ENCODE measurements around the gene PBX4.
"Not testable (repeated sequence)": the region's sequence is repeated elsewhere in the genome, so short reads cannot be mapped to it uniquely, and the experiment has no call there.

PBX4 gene, protein sequence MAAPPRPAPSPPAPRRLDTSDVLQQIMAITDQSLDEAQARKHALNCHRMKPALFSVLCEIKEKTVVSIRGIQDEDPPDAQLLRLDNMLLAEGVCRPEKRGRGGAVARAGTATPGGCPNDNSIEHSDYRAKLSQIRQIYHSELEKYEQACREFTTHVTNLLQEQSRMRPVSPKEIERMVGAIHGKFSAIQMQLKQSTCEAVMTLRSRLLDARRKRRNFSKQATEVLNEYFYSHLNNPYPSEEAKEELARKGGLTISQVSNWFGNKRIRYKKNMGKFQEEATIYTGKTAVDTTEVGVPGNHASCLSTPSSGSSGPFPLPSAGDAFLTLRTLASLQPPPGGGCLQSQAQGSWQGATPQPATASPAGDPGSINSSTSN

DNA sequence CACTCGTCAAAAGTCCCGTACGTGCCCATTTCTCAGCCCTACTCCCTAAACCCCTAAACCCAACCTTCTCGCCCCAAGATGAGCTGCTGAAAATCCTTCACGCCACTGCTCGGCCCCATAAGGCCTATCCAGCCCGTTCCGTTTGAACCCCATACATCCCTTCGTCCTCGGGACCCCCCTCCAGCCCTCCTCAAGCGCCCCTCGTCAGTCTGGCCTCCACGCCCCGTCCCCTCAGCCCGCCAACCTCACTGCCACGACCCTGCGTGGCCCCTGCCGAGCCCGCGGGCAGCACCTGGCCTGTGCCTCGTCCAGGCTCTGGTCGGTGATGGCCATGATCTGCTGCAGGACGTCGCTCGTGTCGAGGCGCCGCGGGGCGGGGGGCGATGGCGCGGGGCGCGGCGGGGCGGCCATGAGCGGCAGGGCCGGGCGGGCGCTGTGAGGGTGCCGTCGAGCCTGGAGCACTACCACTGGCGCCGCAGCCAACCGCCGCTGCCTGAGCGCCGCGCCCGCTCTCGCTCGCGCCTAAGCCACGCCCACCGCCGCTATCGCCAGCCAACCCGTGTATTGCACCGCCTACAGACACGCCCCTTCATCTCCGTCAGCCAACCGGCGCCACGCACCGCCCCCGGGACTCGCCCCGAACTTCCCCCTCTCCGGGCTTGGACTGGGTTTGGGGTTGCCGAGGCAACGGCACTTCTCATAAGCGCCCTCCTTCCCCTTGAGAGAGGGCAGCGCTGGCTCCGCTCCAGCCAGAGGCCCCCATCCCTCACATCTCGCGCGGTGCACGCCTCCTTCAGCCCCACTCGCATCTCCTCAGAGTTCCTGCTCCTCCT, at the start of gene PBX4:
Gene PBX4 (minus strand): TSS at position 469 of the 833 bp plus-strand sequence. CDS start 58 bp downstream, at position 411.
- peak; percentile 99 for DNase-seq (ENCODE audit: low read depth)

DNA sequence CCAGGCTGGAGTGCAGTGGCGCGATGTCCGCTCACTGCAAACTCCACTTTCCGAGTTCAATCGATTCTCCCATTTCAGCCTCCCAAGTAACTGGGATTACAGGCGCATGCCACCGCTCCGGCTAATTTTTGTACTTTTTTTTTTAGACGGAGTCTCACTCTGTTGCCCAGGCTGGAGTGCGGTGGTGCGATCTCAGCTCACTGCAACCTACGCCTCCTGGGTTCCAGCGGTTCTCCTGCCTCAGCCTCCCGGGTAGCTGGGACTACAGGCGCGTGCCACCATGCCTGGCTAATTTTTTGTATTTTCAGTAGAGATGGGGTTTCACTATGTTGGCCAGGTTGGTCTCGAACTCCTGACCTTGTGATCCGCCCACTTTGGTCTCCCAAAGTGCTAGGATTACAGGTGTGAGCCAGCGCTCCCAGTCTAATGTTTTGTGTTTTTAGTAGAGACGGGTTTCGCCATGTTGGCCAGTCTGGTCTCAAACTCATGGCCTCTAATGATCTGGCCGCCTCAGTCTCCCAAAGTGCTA, 47.0 kb upstream of the PBX4 start:
- not testable (repeated sequence) for DNase-seq (ENCODE audit: low read depth)

DNA sequence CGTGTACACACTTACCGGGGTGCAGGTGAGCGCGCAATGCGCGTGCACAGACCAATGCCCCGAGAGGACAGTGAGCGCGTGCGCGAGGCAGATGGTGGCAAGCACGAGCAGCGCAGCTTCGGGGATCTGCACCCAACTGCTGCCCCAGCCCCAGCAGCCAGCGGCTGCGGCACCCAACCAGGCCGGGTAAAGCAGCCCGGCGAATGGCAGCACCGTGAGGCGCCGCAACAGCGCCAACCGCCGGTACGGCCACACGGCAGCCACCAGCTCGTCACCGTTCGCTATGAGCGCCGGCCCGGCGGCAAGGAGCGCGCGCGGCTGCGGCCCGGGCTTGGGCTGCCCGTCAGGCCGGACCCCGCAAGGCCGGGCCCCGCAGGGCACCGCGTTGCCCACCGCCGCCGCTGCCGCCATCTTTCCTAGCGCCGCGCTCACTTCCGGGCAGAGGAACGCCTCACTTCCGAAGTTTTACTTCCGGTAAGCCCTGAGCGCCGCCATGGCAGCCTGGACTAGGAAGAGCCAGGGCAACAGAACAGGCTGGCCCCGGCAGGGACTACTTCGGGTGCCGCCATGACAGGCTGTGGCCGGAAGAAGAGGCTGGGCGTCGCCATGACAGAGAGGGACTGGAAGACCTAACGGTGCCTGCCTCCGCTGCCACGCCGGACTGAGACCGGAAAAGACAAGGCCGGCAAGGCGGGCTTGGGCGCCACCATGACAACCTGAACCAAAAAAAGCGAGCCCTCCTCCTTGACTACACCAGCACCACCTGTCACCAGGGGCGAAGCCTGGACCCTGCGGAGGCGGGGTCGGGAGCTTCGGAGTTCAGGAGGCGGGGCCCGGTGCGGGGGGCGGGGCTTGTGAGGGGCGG, 45.0 kb upstream of the PBX4 start, which contains the start of gene ATP13A1:
Gene ATP13A1 (minus strand): TSS at position 421 of the 865 bp plus-strand sequence. CDS start 10 bp downstream, at position 411.
- peak; percentile 92 for DNase-seq (ENCODE audit: low read depth)

DNA sequence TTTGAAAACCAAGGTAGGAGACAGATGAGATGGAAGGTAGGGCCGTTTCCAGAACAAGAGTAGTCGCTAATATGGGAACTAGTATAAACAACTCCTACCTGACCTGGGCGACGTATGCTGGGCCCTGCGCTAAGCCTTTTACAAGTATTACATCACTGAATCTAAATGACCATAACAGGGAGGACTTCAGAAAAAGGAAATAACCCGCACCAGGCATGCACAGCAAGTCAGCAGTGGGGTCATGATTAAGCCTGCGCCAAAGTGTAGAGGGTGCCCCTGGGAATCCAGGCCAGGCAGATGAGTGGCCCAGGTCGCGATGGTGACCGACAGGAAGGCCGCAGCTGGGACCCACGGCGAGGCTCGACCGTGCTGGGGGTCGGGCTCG, 44.4 kb upstream of the PBX4 start:
- no peak for DNase-seq (ENCODE audit: low read depth)

DNA sequence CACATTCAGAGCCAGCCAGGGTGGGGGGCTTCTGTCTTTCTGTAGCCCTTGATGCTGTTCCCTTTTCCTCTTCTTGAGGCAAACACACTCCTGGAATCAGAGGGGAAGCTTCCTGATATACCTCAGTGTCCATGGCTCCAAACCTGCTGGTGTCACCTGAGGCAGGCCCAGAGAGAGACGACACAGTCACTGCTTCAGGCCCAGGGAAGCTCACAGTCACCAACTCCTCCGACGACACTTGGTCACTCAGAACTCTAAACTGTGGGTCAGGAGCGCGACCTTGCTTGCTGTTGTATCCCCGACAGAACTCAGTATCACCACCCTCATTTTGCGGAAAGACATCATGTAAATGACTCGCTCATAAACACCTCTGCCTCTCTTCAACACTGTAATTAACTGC, 43.9 kb upstream of the PBX4 start:
- no peak for DNase-seq (ENCODE audit: low read depth)

DNA sequence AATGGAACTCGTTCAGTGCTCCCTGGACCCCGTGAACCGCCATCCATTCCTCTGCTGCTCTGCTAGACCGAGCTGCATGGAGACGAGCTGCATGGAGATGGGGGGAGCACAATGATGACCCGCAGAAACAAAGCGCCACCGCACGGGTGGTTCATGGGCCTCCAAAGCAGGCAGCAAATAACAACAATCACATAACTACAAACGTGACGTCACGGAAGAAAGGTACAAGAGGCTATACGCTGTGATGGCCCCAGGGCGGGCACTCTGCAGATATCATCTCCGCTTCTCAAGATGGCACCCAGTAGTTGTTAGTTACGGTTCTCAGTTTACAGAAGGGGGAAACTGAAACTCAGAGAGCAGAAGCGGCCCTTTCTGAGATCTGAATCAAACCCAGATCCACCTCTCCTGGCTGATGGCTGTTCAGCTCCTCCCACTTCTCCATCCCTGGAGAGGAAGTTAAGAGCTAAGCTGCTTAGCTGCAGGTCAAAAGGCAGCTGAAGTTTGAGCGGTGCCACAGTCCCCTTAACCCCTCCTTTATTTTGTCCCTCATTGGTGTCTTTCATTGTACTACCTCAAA, 43.3 kb upstream of the PBX4 start:
- no peak for DNase-seq (ENCODE audit: low read depth)

DNA sequence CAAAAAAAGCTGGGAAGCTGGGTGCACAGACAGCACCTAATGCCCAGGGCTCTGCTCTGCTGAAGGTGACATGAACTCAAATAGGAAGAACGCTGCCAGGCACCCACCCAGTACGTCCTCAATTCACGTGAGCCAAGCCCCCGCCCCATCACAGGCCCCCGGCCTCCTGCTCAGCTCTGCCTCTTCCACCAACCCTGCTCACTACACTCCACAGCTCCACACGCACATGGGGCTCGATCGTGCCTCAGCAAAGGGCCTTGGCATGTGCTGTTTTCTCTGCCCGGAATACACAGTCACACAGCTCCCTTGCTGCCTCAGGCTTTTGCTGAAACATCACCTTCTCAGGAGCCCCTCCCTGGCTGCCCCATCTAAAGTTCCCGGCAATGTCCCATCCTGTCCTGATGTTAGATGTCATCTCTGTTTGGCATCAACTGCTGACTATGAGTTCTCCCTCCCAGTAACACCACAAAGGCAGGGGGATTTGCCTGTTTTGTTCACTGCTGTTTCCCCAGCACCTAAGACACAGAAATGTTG, 42.7 kb upstream of the PBX4 start:
- DNase-seq (ENCODE audit: low read depth), result no peak

DNA sequence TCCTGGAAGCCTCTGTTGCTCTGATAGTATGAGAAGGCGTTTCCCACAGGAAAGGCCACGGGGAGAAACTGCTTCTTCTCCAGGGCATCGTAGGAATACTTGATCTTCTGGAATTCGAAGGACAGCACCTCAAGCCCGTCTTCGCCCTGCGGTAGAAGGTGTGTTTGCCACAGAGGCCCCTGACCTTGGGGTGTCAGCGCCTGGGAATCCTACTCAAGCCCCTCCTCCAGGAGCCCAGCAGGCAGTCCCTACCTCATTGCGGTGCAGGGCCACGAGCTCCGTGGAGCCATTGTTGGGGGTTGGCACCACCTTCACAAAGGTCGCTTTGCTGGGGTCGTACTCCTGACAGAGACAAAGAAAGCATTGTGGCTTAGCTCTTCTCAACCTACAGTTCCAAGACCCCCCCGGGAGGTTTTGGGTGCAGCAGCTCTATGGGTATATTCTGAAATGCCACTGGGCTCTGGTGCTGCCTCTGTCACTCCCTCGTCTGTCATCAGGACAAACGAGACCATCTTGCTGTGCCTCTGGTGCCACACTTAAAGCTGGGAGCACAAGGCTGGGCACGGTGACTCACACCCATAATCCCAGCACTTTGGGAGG, 41.3 kb upstream of the PBX4 start:
- DNase-seq (ENCODE audit: low read depth), result no peak

DNA sequence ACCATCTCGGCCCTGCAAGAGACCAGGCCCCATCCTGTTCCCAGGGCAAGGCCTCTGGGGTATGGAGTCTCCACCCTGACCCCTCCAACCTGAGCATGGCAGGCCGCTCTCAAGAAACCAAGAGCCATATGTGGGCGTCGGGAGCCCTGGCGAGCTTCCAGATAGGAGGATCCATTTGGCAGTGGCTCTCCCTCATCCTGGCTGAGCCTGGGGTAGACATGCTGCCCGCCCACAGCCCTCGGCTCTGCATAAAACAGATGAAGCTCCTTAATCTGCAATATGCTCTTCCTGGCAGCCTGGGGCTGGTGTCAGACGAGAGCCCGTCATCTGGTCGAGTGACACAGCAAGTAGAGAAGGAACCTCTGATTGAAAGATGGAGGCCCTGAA, 38.9 kb upstream of the PBX4 start:
- DNase-seq (ENCODE audit: low read depth), result no peak

DNA sequence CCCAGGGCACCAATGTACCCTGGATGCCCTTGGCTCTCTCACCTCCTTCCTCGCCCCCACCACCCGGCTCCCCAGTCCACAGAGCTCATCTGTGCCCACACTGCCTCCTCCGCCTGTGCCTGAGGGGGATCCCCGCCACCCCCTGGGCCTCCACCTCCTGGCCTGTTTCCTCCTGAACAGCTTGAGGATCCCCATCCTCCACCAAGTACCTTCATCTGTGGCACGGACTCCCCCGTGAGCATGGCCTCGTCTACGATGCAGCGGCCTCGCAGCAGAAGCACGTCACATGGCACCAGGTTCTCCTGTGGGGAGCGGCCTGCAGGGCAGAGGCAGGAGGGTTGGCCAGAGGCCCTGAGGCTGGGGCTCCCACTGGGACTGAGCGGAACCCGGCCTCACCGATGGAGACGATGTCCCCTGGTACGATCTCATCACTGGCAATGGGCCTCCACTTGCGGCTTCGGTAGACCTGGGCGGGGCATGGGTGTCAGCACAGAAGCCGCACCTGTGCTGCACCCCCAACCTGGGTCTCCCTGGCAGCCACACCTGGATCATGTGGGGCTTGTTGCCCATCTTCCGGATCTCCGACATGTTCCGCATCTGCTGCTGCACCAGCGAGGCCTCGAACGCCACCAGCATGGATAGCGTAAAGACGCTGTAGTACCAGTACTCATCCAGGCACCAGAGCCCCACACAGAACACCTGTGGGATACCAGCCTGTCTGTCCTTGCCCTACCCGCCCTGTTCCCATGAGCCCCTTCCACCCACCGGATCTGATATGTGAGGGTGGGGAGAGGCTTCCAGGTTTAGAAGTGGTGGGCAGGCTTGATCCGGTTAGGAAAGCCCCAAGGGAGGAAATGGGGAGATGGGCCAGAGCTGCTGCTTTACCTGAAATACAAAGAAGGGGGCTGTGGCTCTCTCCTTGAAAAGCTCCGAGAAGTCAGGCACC, 38.2 kb upstream of the PBX4 start:
- no peak for DNase-seq (ENCODE audit: low read depth)

DNA sequence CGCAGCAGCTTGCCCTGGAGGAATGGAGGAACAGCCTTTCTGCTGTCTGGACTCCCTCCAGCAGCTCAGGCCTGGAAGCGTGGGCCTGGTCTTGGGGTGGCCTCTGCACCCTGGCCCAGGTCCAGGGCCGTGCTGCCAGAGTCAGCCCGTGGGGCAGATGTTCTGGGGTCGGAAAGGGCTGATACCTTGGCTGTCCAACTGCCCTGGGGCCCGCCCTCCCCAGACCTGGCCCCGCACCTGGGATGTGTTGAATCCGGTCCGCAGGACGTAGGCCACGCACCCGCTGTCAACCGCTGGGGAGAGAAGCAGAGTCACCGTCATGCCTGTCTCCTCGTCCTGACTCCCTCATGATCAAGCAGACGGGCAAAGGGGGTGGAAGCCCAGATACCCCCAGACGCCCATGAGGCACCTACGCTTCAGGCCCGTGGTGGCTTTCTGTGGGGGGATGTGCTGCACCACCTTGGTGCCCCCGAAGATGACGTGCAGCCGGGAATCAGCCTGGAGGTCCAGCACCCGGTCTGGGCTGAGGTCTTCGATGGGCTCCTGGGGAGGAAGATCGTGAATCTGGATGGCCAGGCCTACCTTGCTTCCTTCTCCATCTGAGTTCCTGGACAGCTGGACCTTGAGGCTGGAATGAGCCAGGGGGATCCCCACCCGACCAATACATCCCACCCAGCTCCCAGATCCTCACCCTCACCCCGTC, 37.3 kb upstream of the PBX4 start:
- DNase-seq (ENCODE audit: low read depth), result no peak

DNA sequence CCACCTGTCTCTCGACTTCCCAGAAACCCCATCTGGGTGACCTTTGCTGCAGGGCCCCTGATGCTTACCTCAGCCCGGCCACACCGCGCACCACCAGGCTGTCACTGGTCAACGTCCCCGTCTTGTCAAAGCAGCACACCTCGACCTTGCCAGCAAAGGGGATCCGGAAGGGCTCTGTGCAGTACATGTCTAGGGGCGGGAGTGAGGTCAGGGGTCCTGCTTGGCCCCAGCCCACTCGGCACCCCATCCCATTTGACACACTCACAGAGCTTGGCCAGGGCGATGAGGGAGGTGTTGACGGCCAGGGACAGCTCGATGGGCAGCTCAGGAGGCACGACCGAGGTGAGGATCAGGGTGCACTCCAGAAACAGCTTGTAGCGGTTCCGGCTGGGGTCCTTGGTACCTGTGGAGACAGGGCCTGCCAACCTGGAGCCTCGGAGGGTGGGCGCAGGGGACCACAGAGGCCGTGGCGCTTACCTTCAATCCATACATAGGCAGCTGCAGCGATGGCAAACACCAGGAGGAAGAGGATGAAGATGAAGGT, 36.6 kb upstream of the PBX4 start:
- DNase-seq (ENCODE audit: low read depth), result no peak

DNA sequence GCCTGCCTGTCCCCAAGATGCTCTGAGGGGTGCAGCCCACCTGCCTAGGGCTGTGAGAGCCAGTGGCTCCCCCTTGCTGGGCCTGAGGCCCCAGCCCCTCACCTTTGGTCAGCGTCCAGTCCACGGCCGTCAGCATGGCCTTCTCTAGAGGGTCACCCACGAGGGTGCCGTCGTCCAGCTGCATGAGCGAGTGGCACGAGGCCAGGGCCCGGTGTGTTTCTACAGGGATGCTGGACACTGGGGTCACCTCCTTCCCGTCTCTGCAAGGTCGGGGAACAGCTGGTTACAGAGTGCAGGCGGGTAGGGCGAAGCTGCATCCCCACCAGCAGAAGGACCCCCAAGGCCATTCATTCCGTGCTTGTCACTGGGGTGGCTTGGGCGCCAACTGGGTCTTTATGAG, 36.0 kb upstream of the PBX4 start:
- DNase-seq (ENCODE audit: low read depth), result no peak

DNA sequence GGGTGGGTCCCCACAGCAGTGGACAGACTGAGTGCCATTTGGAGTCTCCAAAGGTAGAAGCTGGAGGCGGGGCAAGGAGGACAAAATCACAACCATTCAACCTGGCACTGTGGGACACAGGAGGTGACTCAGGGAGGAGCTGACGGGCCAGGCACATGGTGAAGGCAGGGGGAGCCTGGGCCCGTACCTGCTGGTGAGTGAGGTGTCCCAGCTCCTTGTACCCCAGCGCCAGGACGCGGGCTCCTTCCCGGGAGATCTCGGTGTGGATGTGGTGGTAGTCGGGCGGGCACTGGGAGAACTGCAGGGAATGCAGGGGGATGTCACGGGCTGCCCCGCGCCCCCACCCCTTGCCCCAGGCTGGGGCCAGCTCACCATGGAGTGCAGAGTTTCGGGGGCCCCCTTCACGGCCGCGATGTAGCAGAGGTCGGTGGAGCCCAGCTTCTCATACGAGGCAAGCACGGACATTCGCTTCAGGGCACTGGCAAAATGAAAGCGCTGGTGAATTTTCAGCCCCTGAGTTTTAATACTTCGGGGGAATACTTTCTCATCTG, 35.2 kb upstream of the PBX4 start:
- no peak for DNase-seq (ENCODE audit: low read depth)

DNA sequence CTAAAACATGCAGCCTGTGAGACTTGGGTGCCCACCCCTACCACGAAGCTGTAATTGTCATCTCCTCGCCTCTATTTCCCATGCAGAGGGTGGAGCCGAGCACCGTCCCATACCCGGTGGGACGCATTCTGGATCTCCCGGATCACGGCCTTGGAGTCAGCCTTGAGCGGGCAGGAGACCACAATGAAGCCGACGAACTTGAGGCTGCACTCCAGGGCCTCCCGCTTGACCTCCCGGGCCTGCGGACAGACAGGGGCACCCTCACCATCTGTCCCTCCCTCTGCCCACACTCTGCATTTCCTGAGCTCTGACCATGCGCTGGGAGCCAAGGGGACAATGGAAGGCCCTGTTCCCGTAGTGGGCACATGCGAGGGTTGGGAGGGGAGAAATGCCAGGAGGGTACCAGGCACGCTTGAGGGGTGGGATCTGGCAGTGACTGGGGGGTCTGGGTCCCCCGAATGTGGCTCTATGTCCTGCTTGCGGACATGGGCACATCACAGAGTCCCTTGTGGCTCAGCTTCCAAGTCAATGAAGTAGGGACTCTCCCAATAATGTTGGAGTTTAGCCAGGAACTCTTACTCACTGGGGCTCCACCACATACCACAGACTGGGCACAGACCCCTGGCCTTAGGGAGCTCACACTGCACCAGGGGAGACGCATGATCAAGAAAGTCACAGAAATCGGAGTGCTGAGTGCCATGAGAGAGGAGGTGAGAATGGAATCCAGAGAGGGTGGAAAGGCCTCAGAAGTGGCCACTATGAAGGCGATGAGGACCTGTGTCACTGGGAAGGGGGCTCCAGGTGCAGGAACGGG, 34.2 kb upstream of the PBX4 start:
- DNase-seq (ENCODE audit: low read depth), result no peak

DNA sequence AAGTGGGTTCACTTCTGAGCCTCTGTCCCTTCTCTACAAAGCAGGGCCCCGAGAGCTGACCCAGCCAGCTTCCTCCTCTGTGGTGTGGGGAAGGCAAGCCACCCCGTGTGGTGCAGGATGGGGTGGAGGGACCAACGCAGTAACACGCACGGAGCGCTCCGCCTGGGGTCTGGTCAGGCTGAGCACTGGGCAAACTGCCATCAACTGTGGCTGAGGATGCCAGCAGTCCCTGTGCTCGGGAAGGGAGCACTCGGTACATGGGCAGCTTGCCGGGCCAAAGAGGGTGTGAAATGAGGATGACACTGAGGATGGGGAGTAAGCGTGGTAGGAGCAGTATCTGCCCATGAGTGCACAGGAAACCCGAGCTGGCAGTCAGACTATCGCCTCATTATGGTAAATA, 32.6 kb upstream of the PBX4 start:
- DNase-seq (ENCODE audit: low read depth), result no peak

DNA sequence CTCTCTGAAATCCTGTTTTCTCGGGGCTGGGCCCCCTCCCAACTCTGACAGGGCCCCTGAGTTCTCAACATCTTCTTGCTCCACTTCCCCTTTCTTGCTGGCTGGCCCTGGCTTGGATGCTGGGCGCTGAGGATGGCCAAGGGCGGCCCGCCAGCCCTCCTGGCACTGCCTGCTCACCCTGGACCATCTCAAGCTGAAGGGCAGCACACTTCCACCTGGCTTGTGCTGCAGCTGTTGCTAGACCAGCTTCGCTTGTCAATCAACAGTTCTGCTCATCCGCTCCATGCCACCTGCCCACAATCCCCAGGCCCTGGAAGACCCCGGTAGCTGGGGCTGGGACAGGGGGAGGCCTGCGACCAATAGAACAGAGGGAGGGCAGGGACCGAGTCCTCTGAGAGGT, 31.8 kb upstream of the PBX4 start:
- DNase-seq (ENCODE audit: low read depth), result no peak

DNA sequence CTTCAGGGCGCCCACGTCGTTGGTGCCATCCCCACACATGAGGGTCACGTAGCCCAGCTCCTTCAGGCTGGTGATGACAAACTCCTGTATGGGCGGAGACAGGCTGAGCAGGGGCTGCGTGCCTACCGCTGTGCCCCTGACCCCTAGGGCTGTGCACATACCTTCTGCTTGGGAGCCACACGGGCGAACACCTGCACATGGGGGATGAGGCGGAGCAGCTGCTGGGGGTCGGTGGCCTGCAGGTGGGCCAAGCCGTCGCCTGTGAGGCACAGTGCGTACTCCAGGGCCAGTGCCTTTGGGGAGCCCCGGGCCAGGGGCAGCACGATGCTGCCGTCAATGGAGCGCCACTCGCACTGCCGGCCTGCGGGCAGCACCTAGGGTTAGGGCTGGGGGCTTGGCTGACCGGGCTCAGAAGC, 31.1 kb upstream of the PBX4 start:
- no peak for DNase-seq (ENCODE audit: low read depth)

All from activated gamma-delta T cell treated with anti-CD3 and anti-CD28 coated beads, Interleukin-2, amount 50 U/mL, for 16 hours (primary cell).